ENCODE measurements around the gene LDLRAP1.

DNA sequence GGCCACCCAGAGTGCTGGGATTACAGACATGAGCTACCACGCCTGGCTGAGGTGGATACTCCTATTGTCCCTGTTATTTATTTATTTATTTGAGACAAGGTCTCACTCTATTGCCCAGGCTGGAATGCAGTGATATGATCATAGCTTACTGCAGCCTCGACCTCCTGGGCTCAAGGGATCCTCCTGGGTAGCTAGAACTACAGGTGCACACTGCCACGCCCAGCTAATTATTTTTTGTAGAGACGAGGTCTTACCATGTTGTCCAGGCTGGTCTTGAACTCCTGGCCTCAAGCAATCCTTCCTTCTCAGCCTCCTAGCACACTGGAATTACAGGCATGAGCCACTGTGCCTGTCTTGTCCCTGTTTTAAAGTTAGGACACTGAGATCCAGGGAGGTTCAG, 5.2 kb downstream of the LDLRAP1 start:
- TF ChIP-seq, protein P1, sequence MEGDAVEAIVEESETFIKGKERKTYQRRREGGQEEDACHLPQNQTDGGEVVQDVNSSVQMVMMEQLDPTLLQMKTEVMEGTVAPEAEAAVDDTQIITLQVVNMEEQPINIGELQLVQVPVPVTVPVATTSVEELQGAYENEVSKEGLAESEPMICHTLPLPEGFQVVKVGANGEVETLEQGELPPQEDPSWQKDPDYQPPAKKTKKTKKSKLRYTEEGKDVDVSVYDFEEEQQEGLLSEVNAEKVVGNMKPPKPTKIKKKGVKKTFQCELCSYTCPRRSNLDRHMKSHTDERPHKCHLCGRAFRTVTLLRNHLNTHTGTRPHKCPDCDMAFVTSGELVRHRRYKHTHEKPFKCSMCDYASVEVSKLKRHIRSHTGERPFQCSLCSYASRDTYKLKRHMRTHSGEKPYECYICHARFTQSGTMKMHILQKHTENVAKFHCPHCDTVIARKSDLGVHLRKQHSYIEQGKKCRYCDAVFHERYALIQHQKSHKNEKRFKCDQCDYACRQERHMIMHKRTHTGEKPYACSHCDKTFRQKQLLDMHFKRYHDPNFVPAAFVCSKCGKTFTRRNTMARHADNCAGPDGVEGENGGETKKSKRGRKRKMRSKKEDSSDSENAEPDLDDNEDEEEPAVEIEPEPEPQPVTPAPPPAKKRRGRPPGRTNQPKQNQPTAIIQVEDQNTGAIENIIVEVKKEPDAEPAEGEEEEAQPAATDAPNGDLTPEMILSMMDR (IDR thresholded peaks at IDR 0.05; ENCODE audit: low read depth, low read length, missing input control): no peak
- no peak for TF ChIP-seq TAF1 (conservative IDR thresholded peaks at IDR 0.05)
- no peak for TF ChIP-seq GABPA (IDR thresholded peaks at IDR 0.05 in 1 of 2, conservative IDR thresholded peaks at IDR 0.05 in 1 of 2)
- no peak for TF ChIP-seq SP1 (IDR thresholded peaks at IDR 0.05)
- TF ChIP-seq YY1 (IDR thresholded peaks at IDR 0.05): no peak
- TF ChIP-seq HNF4A (conservative IDR thresholded peaks at IDR 0.05): no peak

Measured in liver (tissue), 3 donors.